SJCRH30 (cell line): ENCODE data around the gene FAM187B. TPM values are rescaled to one million over a fixed set of nuclear protein-coding genes. Genes with fewer than 3 reads are reported as not detected.
A peak's percentile ranks its signal among the peaks of the same experiment; 100 is the strongest.

Experiments
- DNase-seq, 2 experiments: peaks; one replicate each; pipeline ENCODE4 v3.0.0-alpha.2; 2015 to 2020
- H3K27ac ChIP-seq: fragments of 250-450 bp; sonication (Bioruptor Pico); 2 replicates; pipeline ENCODE4 v1.5.1; 2020; ENCODE audit warnings: mild to moderate bottlenecking, moderate library complexity
- H3K27me3 ChIP-seq: fragments of 250-450 bp; sonication (Bioruptor Pico); 2 replicates; pipeline ENCODE4 v1.5.1; 2020; ENCODE audit warnings: mild to moderate bottlenecking, moderate library complexity
- H3K36me3 ChIP-seq: fragments of 250-450 bp; sonication (Bioruptor Pico); 2 replicates; pipeline ENCODE4 v1.5.1; 2020; ENCODE audit warnings: mild to moderate bottlenecking, moderate library complexity
- H3K4me1 ChIP-seq: fragments of 250-450 bp; sonication (Bioruptor Pico); 2 replicates; pipeline ENCODE4 v1.5.1; 2020; ENCODE audit warnings: mild to moderate bottlenecking, moderate library complexity
- H3K4me3 ChIP-seq: fragments of 250-450 bp; sonication (Bioruptor Pico); 2 replicates; pipeline ENCODE4 v1.5.1; 2020; ENCODE audit warnings: mild to moderate bottlenecking, moderate library complexity
- H3K9me3 ChIP-seq: fragments of 250-450 bp; sonication (Bioruptor Pico); replicated peaks from 2 replicates; pipeline ENCODE4 v1.5.1; 2020; ENCODE audit warnings: mild to moderate bottlenecking, moderate library complexity
- total RNA-seq: library from RNA; depleted of rRNA; stranded (reverse); fragments of >200 nt; shearing (Covaris generic); gene quantifications from 2 replicates; pipeline ENCODE4 v1.2.3, GENCODE V29; 2014

The FAM187B gene
- total RNA-seq, 1 experiment from 2014 or later, result not detected

GRCh38 chr19:35214766-35215422 lies 13.6 kb downstream of the FAM187B start:
- Histone ChIP-seq H3K27ac (no peak overlapping the region), H3K4me1 (no peaks in the 10 kb centered on the region), H3K36me3 (no peaks in the 10 kb centered on the region), H3K4me3 (no peak overlapping the region), H3K9me3 (no peaks in the 10 kb centered on the region), H3K27me3 (no peaks in the 10 kb centered on the region)
- no peak for DNase-seq

- Histone ChIP-seq H3K27ac (no peak overlapping the region), H3K9me3 (no peaks in the 10 kb centered on the region), H3K36me3 (no peaks in the 10 kb centered on the region), H3K4me3 (no peak overlapping the region), H3K4me1 (no peaks in the 10 kb centered on the region), H3K27me3 (no peaks in the 10 kb centered on the region)
- peak; percentile 37 to 62 for DNase-seq
Measured at GRCh38 chr19:35213663-35214632, 14.6 kb downstream of the FAM187B start.

GRCh38 chr19:35212241-35212640 lies 16.3 kb downstream of the FAM187B start:
- Histone ChIP-seq H3K9me3 (no peaks in the 10 kb centered on the region), H3K36me3 (no peaks in the 10 kb centered on the region), H3K27ac (no peak overlapping the region), H3K4me1 (no peaks in the 10 kb centered on the region), H3K27me3 (no peaks in the 10 kb centered on the region), H3K4me3 (no peak overlapping the region)
- DNase-seq, result no peak

- no peaks in the 10 kb centered on the region for H3K9me3 ChIP-seq
- no peak overlapping the region for H3K4me3 ChIP-seq
- no peaks in the 10 kb centered on the region for H3K27me3 ChIP-seq
- DNase-seq, result no peak
- no peaks in the 10 kb centered on the region for H3K36me3 ChIP-seq
- no peak overlapping the region for H3K27ac ChIP-seq
- no peaks in the 10 kb centered on the region for H3K4me1 ChIP-seq
Measured at GRCh38 chr19:35211545-35212230, 16.9 kb downstream of the FAM187B start.

GRCh38 chr19:35209646-35210045 lies 18.9 kb downstream of the FAM187B start:
- Histone ChIP-seq H3K4me3 (no peak overlapping the region), H3K4me1 (no peaks in the 10 kb centered on the region), H3K9me3 (no peaks in the 10 kb centered on the region), H3K36me3 (no peaks in the 10 kb centered on the region), H3K27me3 (no peaks in the 10 kb centered on the region; the same call in 1 of the 2 replicates), H3K27ac (no peak overlapping the region)
- DNase-seq, result no peak

- H3K4me1 ChIP-seq, result no peaks in the 10 kb centered on the region
- no peak overlapping the region for H3K4me3 ChIP-seq
- H3K27me3 ChIP-seq, result no peaks in the 10 kb centered on the region; the same call in 1 of the 2 replicates
- no peaks in the 10 kb centered on the region for H3K36me3 ChIP-seq
- H3K9me3 ChIP-seq, result no peaks in the 10 kb centered on the region
- no peak for DNase-seq
- no peak overlapping the region for H3K27ac ChIP-seq
Measured at GRCh38 chr19:35208121-35208520, 20.4 kb downstream of the FAM187B start.

GRCh38 chr19:35207391-35207871 lies 21.1 kb downstream of the FAM187B start:
- DNase-seq, result no peak
- peaks cover 5% of the 10 kb centered on the region; the same call in 1 of the 2 replicates for H3K27me3 ChIP-seq
- H3K36me3 ChIP-seq, result no peaks in the 10 kb centered on the region
- no peak overlapping the region for H3K27ac ChIP-seq
- H3K4me1 ChIP-seq, result no peaks in the 10 kb centered on the region
- H3K4me3 ChIP-seq, result no peak overlapping the region
- H3K9me3 ChIP-seq, result peaks cover 3% of the 10 kb centered on the region; the same call in 1 of the 2 replicates

- H3K27me3 ChIP-seq, result peaks cover 6% of the 10 kb centered on the region; the same call in 1 of the 2 replicates
- H3K4me1 ChIP-seq, result no peaks in the 10 kb centered on the region
- no peaks in the 10 kb centered on the region for H3K36me3 ChIP-seq
- DNase-seq, result no peak
- no peak overlapping the region for H3K4me3 ChIP-seq
- H3K9me3 ChIP-seq, result peaks cover 3% of the 10 kb centered on the region; the same call in 1 of the 2 replicates
- H3K27ac ChIP-seq, result no peak overlapping the region
Measured at GRCh38 chr19:35206855-35207254, 21.7 kb downstream of the FAM187B start.

GRCh38 chr19:35206379-35206778 lies 22.2 kb downstream of the FAM187B start:
- no peak overlapping the region for H3K4me3 ChIP-seq
- DNase-seq, result no peak
- no peaks in the 10 kb centered on the region for H3K4me1 ChIP-seq
- H3K27ac ChIP-seq, result no peak overlapping the region
- peaks cover 6% of the 10 kb centered on the region; the same call in 1 of the 2 replicates for H3K27me3 ChIP-seq
- no peaks in the 10 kb centered on the region for H3K36me3 ChIP-seq
- H3K9me3 ChIP-seq, result peaks cover 3% of the 10 kb centered on the region; the same call in 1 of the 2 replicates

- Histone ChIP-seq H3K27me3 (peaks cover 6% of the 10 kb centered on the region; the same call in 1 of the 2 replicates), H3K27ac (no peak overlapping the region), H3K36me3 (no peaks in the 10 kb centered on the region), H3K4me3 (no peak overlapping the region), H3K4me1 (no peaks in the 10 kb centered on the region), H3K9me3 (peaks cover 3% of the 10 kb centered on the region; the same call in 1 of the 2 replicates)
- DNase-seq, result no peak
Measured at GRCh38 chr19:35205733-35206323, 22.7 kb downstream of the FAM187B start.

GRCh38 chr19:35204799-35205732 lies 23.5 kb downstream of the FAM187B start:
- Histone ChIP-seq H3K36me3 (no peaks in the 10 kb centered on the region), H3K4me3 (no peak overlapping the region), H3K4me1 (no peaks in the 10 kb centered on the region), H3K27me3 (peaks cover 6% of the 10 kb centered on the region; the same call in 1 of the 2 replicates), H3K27ac (no peak overlapping the region), H3K9me3 (peaks cover 3% of the 10 kb centered on the region; the same call in 1 of the 2 replicates)
- DNase-seq, result no peak

- Histone ChIP-seq H3K27me3 (peaks cover 6% of the 10 kb centered on the region; the same call in 1 of the 2 replicates), H3K9me3 (peaks cover 3% of the 10 kb centered on the region; the same call in 1 of the 2 replicates), H3K4me3 (no peak overlapping the region), H3K27ac (no peak overlapping the region), H3K4me1 (no peaks in the 10 kb centered on the region), H3K36me3 (no peaks in the 10 kb centered on the region)
- no peak for DNase-seq
Measured at GRCh38 chr19:35202722-35203688, 25.5 kb downstream of the FAM187B start.
